BE2C (cell line): ENCODE measurements around the gene ZNF768.
A peak's percentile ranks its signal among the peaks of the same experiment; 100 is the strongest.
"Not testable (repeated sequence)": the region's sequence is repeated elsewhere in the genome, so short reads cannot be mapped to it uniquely, and the experiment has no call there.

ENCODE experiments used
- DNase-seq: peaks from one replicate; pipeline ENCODE4 v3.0.0-alpha.2; 2020
- H3K27me3 ChIP-seq: fragments of 250-450 bp; sonication (Bioruptor Pico); 2 replicates; pipeline ENCODE4 v1.5.1; 2020; ENCODE audit warnings: mild to moderate bottlenecking
- H3K36me3 ChIP-seq: fragments of 250-450 bp; sonication (Bioruptor Pico); 2 replicates; pipeline ENCODE4 v1.5.1; 2020; ENCODE audit warnings: mild to moderate bottlenecking
- H3K4me1 ChIP-seq: fragments of 250-450 bp; sonication (Bioruptor Pico); 2 replicates; pipeline ENCODE4 v1.5.1; 2020
- H3K4me3 ChIP-seq: 2 replicates; pipeline ENCODE4 v1.5.1; 2011; ENCODE audit warnings: low read depth, low read length
- H3K9me3 ChIP-seq: fragments of 250-450 bp; sonication (Bioruptor Pico); 2 replicates; pipeline ENCODE4 v1.5.1; 2020
- CTCF ChIP-seq: IDR thresholded peaks from 2 replicates; pipeline ENCODE4 v1.5.1; 2012; ENCODE audit warnings: mild to moderate bottlenecking, low read depth, low read length

Gene ZNF768

DNA sequence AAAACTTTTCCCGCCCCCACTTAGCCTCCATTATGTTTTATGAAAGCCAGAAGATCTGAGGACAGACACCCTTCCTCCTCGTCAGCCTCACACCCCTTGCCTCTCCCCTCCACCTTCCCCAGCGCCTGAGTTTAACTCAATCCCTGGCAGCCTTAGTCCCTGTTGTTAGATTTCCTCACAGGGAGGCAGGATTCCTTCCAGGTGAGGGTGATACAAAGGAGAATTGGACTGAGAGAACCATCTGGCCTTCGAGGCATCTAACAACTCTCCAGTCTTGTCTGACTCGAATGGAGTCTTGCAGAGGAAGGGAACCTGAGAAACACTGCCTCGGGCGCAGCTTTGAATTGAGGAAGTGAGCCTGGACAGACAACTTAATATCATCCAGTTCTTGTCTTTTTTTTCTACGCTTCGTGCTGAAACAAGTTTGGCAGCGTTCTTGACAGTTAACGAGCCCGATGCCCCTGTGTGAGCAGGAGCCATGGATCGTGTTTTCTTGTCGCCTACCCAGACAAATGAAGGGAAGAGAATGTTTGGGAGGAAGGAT, 1.3 kb upstream of the ZNF768 start:
- no peak for TF ChIP-seq CTCF
- Histone ChIP-seq H3K36me3 (peaks cover 7% of the 10 kb centered on the region), H3K27me3 (no peaks in the 10 kb centered on the region), H3K4me1 (peaks cover 3% of the 10 kb centered on the region), H3K9me3 (no peaks in the 10 kb centered on the region), H3K4me3 (peak overlapping the region; percentile 39)
- DNase-seq = no peak

DNA sequence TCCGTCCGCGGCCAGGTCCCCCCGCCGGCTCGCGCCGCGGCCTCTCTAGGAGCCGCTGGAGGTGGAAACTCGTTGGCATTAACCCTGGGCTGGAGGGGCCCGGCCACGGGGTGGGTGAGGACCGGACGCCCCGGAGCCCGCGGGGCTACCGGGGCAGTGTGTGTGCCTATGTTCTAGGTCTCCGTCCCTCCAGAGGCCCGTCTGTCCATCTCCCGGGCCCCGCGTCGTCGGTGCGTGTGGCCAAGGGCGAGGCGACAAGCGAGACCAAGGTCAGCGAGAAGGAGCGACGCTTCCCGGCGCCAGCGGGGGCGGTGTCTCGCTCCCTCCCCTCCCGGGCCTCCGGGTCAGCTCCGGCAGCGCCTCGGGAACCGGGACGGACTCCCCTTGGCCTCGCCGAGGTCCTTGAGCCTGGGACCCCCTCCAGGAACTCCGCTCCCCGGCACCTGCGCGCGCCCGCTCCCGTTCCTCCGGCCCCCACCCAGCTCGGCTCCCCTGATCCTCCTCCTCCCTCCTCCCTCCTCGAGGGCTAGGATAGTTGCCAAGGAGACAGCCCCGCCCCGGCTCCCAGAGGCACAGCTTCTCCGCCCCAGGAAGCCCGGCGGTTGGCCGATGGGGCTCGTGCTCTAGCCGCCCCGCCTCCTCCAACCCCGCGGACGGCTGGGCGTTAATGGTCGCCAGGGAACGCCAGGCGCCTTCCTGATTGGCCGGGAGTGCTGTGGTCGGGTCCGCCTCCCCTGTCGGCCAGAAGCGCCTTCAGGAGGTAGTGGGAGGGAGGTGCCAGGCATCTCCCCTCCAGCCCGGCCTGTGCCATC, 663 bp upstream of the ZNF768 start:
- peaks cover 7% of the 10 kb centered on the region for H3K36me3 ChIP-seq
- TF ChIP-seq CTCF = peak; percentile 33
- H3K4me3 ChIP-seq = peak overlapping the region; percentile 76
- H3K27me3 ChIP-seq = no peaks in the 10 kb centered on the region
- peak; percentile 99 for DNase-seq
- no peaks in the 10 kb centered on the region for H3K9me3 ChIP-seq
- peaks cover 3% of the 10 kb centered on the region for H3K4me1 ChIP-seq

DNA sequence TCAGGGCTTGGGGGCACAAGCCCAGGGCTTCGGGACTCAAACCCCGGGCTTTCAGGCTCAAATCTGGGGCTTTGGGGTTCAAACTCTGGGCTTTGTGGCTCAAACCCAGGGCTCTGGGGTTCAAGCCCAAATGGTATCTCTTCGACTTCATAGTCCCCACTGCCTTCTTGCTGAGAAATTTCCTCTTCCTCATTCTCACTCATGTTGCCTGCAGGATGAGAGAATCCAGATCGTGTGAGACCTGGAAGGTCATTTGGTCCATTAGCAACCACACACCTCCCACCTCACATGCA, 576 bp downstream of the ZNF768 start:
- H3K9me3 ChIP-seq = no peaks in the 10 kb centered on the region
- H3K27me3 ChIP-seq = no peaks in the 10 kb centered on the region
- peak overlapping the region; percentile 76 for H3K4me3 ChIP-seq
- H3K4me1 ChIP-seq = peaks cover 3% of the 10 kb centered on the region
- DNase-seq = no peak
- no peak for TF ChIP-seq CTCF
- H3K36me3 ChIP-seq = peaks cover 7% of the 10 kb centered on the region

DNA sequence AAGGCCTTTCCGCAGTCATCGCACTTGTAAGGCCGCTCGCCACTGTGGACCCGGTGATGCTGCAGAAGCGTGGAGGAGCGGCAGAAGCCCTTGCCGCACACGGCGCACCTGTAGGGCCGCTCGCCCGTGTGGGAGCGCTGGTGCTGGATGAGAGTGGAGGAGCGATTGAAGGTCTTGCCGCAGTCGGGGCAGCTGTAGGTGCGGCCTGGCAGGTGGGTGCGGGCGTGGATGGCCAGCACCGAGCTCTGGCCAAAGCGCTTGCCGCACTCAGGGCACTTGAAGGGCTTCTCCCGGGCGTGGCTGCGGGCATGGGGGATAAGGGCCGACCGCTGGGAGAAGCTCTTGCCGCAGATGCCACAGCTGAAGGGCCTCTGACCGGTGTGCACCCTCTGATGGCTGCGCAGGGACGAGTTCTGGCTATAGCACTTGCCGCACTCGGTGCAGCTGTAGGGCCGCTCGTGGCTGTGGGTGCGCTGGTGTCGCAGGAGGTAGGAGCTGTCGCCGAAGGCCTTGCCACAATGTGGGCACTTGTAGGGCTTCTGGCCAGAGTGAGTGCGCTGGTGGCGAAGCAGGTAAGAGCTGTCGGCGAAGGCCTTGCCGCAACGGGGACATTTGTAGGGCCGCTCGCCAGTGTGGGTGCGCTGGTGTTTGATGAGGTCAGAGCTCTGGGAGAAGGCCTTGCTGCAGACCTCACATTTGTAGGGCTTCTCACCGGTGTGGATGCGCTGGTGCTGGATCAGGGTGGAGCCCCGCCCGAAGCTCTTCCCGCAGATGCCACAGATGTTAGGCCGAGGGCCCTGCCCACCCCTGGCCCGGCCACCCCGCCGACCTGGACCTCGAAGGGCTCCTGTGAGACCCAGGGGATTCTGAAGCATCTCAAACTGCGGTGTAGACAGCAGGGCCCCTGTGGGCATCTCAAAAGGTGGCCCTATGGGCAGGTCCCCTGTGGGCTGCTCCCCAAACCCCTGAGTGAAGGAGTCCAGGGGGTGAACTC, 1.5 kb downstream of the ZNF768 start:
- Histone ChIP-seq H3K9me3 (no peaks in the 10 kb centered on the region), H3K27me3 (no peaks in the 10 kb centered on the region), H3K4me3 (no peak overlapping the region), H3K4me1 (peaks cover 3% of the 10 kb centered on the region), H3K36me3 (peaks cover 7% of the 10 kb centered on the region)
- no peak for DNase-seq
- no peak for TF ChIP-seq CTCF

- DNase-seq = no peak
- TF ChIP-seq CTCF = no peak
- H3K4me1 ChIP-seq = peaks cover 3% of the 10 kb centered on the region
- no peak overlapping the region for H3K4me3 ChIP-seq
- H3K36me3 ChIP-seq = peaks cover 7% of the 10 kb centered on the region
- no peaks in the 10 kb centered on the region for H3K9me3 ChIP-seq
- H3K27me3 ChIP-seq = no peaks in the 10 kb centered on the region
These were observed 2.4 kb downstream of the ZNF768 start for GRCh38 chr16:30523768-30524574.

GRCh38 chr16:30522702-30523463, 3.5 kb downstream of the ZNF768 start:
- H3K27me3 ChIP-seq, H3K36me3 ChIP-seq, H3K4me1 ChIP-seq, H3K9me3 ChIP-seq, H3K4me3 ChIP-seq, DNase-seq: not testable (repeated sequence)
